LNCaP clone FGC (cell line): ENCODE results near the gene NFKBIA.

ENCODE experiments used
- DNase-seq: peaks from one replicate; pipeline ENCODE4 v3.0.0-alpha.2; 2011; ENCODE audit warnings: low read depth
- H3K4me3 ChIP-seq: 2 replicates; pipeline ENCODE4 v1.5.1; 2011; ENCODE audit warnings: mild to moderate bottlenecking, low read depth, low read length, control low read depth
- CTCF ChIP-seq: IDR thresholded peaks from 2 replicates; pipeline ENCODE4 v1.5.1; 2012; ENCODE audit warnings: mild to moderate bottlenecking; ENCODE audit not compliant: control insufficient read depth, insufficient read depth; ENCODE audit errors: extremely low read depth

NFKBIA gene

GRCh38 chr14:35403603-35404448 lies 723 bp downstream of the NFKBIA start:
- peak overlapping the region; percentile 74 for H3K4me3 ChIP-seq
- TF ChIP-seq CTCF: peak; percentile 16; the same call in 1 of the 2 replicates
- peak; percentile 62 for DNase-seq

GRCh38 chr14:35403114-35403602 lies 1.4 kb downstream of the NFKBIA start:
- TF ChIP-seq CTCF: no peak
- no peak for DNase-seq
- H3K4me3 ChIP-seq: peak overlapping the region; percentile 74

GRCh38 chr14:35402323-35403113 lies 2.0 kb downstream of the NFKBIA start:
- DNase-seq: no peak
- TF ChIP-seq CTCF: no peak
- H3K4me3 ChIP-seq: peak overlapping the region; percentile 74

GRCh38 chr14:35401422-35402265 lies 2.9 kb downstream of the NFKBIA start:
- DNase-seq: no peak
- no peak for TF ChIP-seq CTCF

GRCh38 chr14:35400648-35401421 lies 3.7 kb downstream of the NFKBIA start:
- H3K4me3 ChIP-seq: no peak overlapping the region
- no peak for DNase-seq
- TF ChIP-seq CTCF: no peak

More at GRCh38 chr14:35401422-35402265, 2.9 kb downstream of the NFKBIA start:
- H3K4me3 ChIP-seq: peak overlapping the region; percentile 74
